ENCODE results near the gene KBTBD4. TPM values are rescaled to one million over a fixed set of nuclear protein-coding genes. Genes with fewer than 3 reads are reported as not detected.
A peak's percentile ranks its signal among the peaks of the same experiment; 100 is the strongest.
"Not testable (repeated sequence)": the region's sequence is repeated elsewhere in the genome, so short reads cannot be mapped to it uniquely, and the experiment has no call there.

KBTBD4 gene
- total RNA-seq, 2 experiments from 2014 or later = 17.2 to 20.3 TPM

GRCh38 chr11:47551086-47551485 is 27.7 kb downstream of the KBTBD4 start:
- ChIA-PET CTCF (interaction anchor here (0.7 to 3.6 kb wide), 10 partner anchors 8 to 54 kb away, joined by 3 to 35 read pairs (median 4); partner anchors contain the start of genes KBTBD4 and NDUFS3), POLR2A (no interaction called here)
- H3K27me3 Mint-ChIP-seq = no peaks in the 10 kb centered on the region
- peaks cover 51% of the 10 kb centered on the region for H3K4me1 Mint-ChIP-seq
- no peaks in the 10 kb centered on the region for H3K9me3 Mint-ChIP-seq
- H3K4me3 Mint-ChIP-seq = peak overlapping the region; percentile 97
- peak overlapping the region; percentile 93 for H3K27ac Mint-ChIP-seq
- H3K36me3 Mint-ChIP-seq (ENCODE audit: low read depth) = peaks cover 32% of the 10 kb centered on the region
- DNase-seq = no peak

DNA sequence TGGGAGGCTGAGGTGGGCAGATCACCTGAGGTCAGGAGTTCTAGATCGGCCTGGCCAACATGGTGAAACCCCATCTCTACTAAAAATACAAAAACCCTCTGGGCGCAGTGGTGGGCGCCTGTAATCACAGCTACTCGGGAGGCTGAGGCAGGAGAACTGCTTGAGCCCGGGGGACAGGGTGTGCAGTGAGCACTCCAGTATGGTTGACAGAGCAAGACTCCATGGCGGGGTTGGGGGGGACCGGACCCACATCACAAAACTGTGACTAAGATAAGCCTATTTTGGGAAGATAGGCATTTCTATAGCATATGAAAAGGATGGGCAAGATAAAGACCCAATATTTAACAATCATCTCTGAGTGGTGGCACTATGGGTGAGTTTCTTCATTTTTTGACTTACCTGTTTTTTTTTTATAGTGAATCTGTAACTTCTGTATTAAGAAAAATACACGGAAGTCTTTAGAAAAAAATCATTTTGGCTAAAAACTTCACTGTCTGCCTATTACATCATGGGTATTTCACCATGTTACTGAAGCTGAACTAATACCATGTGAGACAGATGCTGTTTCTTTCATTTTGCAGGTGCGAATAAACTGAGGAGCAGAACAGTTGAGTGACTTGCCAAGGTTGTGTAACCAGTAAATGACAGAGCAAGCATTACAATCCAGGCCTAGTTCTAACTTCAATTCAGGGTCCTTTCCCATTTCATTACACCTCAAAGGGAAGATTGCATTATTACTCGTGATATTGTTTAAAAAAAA is 28.3 kb downstream of the KBTBD4 start:
- H3K27ac Mint-ChIP-seq = peak overlapping the region; percentile 93
- H3K27me3 Mint-ChIP-seq = no peaks in the 10 kb centered on the region
- no peak for DNase-seq
- peak overlapping the region; percentile 97 for H3K4me3 Mint-ChIP-seq
- peaks cover 51% of the 10 kb centered on the region for H3K4me1 Mint-ChIP-seq
- POLR2A ChIA-PET = no interaction called here
- no peaks in the 10 kb centered on the region for H3K9me3 Mint-ChIP-seq
- CTCF ChIA-PET = interaction anchor here (0.7 to 3.6 kb wide), 7 partner anchors 8 to 27 kb away, joined by 3 to 35 read pairs (median 6); partner anchors contain the start of genes KBTBD4 and NDUFS3
- H3K36me3 Mint-ChIP-seq (ENCODE audit: low read depth) = peaks cover 32% of the 10 kb centered on the region

DNA sequence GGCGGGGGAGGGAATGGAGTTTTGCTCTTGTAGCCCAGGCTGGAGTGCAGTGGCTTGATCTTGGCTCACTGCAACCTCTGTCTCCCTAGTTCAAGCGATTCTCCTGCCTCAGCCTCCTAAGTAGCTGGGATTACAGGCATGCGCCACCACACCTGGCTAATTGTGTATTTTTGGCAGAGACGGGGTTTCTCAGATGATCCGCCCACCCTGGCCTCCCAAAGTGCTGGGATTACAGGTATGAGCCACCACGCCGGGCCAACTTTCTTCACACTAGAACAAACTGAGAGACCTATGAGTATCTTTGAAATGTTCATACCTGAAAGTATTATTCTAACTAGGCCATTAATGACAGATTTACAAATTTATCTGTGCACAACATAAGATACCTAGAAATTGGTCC is 32.5 kb downstream of the KBTBD4 start:
- DNase-seq, H3K27me3 Mint-ChIP-seq, H3K27ac Mint-ChIP-seq, CTCF ChIA-PET, POLR2A ChIA-PET, H3K9me3 Mint-ChIP-seq, H3K4me3 Mint-ChIP-seq: not testable (repeated sequence)
- H3K4me1 Mint-ChIP-seq = peaks cover 49% of the 10 kb centered on the region
- peaks cover 24% of the 10 kb centered on the region for H3K36me3 Mint-ChIP-seq (ENCODE audit: low read depth)

GRCh38 chr11:47545298-47545697 is 33.5 kb downstream of the KBTBD4 start:
- Mint-ChIP-seq H3K27me3 (no peaks in the 10 kb centered on the region), H3K9me3 (no peaks in the 10 kb centered on the region), H3K4me1 (peaks cover 49% of the 10 kb centered on the region), H3K27ac (no peak overlapping the region), H3K4me3 (no peak overlapping the region), H3K36me3 (ENCODE audit: low read depth) (peaks cover 20% of the 10 kb centered on the region)
- no peak for DNase-seq
- ChIA-PET POLR2A (no interaction called here), CTCF (interaction anchor here (0.6 kb wide), 2 partner anchors 16 to 28 kb away, joined by 3 read pairs; no protein-coding TSS in a partner anchor)

- H3K9me3 Mint-ChIP-seq = no peaks in the 10 kb centered on the region
- DNase-seq = no peak
- H3K4me3 Mint-ChIP-seq = no peak overlapping the region
- no peaks in the 10 kb centered on the region for H3K27me3 Mint-ChIP-seq
- peak overlapping the region; percentile 1 for H3K27ac Mint-ChIP-seq
- peaks cover 42% of the 10 kb centered on the region for H3K4me1 Mint-ChIP-seq
- POLR2A ChIA-PET = no interaction called here
- peaks cover 14% of the 10 kb centered on the region for H3K36me3 Mint-ChIP-seq (ENCODE audit: low read depth)
- CTCF ChIA-PET = interaction anchor here (0.6 to 4.1 kb wide), 4 partner anchors 9 to 34 kb away, joined by 4 to 35 read pairs (median 5); partner anchors contain the start of gene CELF1
These were observed 37.7 kb downstream of the KBTBD4 start for GRCh38 chr11:47541070-47541469.

GRCh38 chr11:47539681-47540039 is 39.1 kb downstream of the KBTBD4 start:
- POLR2A ChIA-PET = interaction anchor here (0.9 kb wide), 1 partner anchor 38 kb away, joined by 3 read pairs; no protein-coding TSS in a partner anchor
- Mint-ChIP-seq H3K4me3 (no peak overlapping the region), H3K4me1 (peaks cover 44% of the 10 kb centered on the region), H3K27me3 (no peaks in the 10 kb centered on the region), H3K27ac (no peak overlapping the region), H3K9me3 (no peaks in the 10 kb centered on the region), H3K36me3 (ENCODE audit: low read depth) (peaks cover 18% of the 10 kb centered on the region)
- CTCF ChIA-PET = interaction anchor here (0.6 to 4.1 kb wide), 4 partner anchors 8 to 124 kb away, joined by 3 to 35 read pairs (median 4); partner anchors contain the start of gene CELF1
- no peak for DNase-seq

- no peaks in the 10 kb centered on the region for H3K27me3 Mint-ChIP-seq
- POLR2A ChIA-PET = interaction anchor here (0.6 to 0.7 kb wide), 2 partner anchors 28 to 897 kb away, joined by 3 to 4 read pairs; no protein-coding TSS in a partner anchor
- CTCF ChIA-PET = interaction anchor here (0.6 to 4.1 kb wide), 6 partner anchors 11 to 148 kb away, joined by 3 to 35 read pairs (median 3); partner anchors contain the start of gene CELF1
- H3K4me1 Mint-ChIP-seq = peaks cover 39% of the 10 kb centered on the region
- H3K27ac Mint-ChIP-seq = peak overlapping the region; percentile 69
- peaks cover 18% of the 10 kb centered on the region for H3K36me3 Mint-ChIP-seq (ENCODE audit: low read depth)
- H3K4me3 Mint-ChIP-seq = no peak overlapping the region
- H3K9me3 Mint-ChIP-seq = no peaks in the 10 kb centered on the region
- no peak for DNase-seq
These were observed 39.8 kb downstream of the KBTBD4 start for GRCh38 chr11:47538741-47539565.

- no peak overlapping the region for H3K4me3 Mint-ChIP-seq
These were observed 41.9 kb downstream of the KBTBD4 start for GRCh38 chr11:47536915-47537314.

DNA sequence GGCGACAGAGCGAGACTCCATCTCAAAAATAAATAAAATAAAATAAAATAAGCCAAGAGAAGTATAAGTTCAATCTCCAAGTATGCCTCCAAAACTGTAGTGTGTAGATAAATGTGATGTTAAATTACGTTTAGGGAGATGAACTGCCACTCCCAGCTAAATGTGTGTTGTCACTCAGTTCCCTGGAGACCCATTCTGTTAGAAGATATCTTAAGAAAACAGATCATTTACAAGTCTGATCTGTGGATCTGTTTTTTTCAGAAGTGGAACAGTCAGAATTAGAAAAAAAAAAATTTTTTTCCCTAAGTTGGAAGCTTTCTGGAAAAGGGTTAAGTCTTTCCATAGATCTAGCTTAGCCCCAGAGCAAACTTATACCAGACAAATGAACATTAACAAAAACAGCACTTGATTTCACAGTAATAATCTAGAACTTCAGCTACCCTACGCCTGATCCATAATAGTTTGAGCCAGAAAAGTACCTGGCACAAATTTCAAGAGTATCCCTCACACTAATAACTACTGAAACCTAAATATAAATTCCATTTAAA is 44.0 kb downstream of the KBTBD4 start:
- POLR2A ChIA-PET = interaction anchor here (0.7 kb wide), 1 partner anchor 43 kb away, joined by 3 read pairs; no protein-coding TSS in a partner anchor
- peaks cover 24% of the 10 kb centered on the region for H3K4me1 Mint-ChIP-seq

More at GRCh38 chr11:47536915-47537314, 41.9 kb downstream of the KBTBD4 start:
- no peak overlapping the region for H3K27ac Mint-ChIP-seq
- peaks cover 20% of the 10 kb centered on the region for H3K36me3 Mint-ChIP-seq (ENCODE audit: low read depth)
- H3K27me3 Mint-ChIP-seq = no peaks in the 10 kb centered on the region
- H3K9me3 Mint-ChIP-seq = no peaks in the 10 kb centered on the region
- H3K4me1 Mint-ChIP-seq = peaks cover 36% of the 10 kb centered on the region
- ChIA-PET POLR2A (no interaction called here), CTCF (interaction anchor here (0.6 to 4.1 kb wide), 10 partner anchors 9 to 96 kb away, joined by 3 to 35 read pairs (median 3); partner anchors contain the start of gene CELF1)
- DNase-seq = no peak

DNA sequence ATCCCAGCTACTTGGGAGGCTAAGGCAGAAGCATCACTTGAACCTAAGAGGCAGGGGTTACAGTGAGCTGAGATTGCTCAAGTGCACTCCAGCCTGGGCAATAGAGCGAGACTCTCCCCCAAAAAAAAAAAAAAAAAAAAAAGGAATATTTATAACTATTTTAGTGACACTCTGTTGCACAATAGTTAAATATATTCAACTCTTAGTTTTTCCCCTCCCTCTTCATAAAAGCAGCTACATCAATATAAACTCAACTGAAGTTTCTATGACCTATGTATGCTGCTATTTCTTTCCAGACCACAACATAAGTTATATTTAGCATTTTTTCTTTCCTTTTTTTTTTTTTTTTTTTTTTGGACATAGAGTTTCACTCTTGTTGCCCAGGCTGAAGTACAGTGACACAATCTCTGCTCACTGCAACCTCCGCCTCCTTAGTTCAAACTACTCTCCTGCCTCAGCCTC is 45.0 kb downstream of the KBTBD4 start:
- Mint-ChIP-seq H3K36me3 (ENCODE audit: low read depth) (peaks cover 15% of the 10 kb centered on the region), H3K27me3 (no peaks in the 10 kb centered on the region), H3K4me3 (no peak overlapping the region), H3K9me3 (no peaks in the 10 kb centered on the region), H3K27ac (no peak overlapping the region), H3K4me1 (peaks cover 14% of the 10 kb centered on the region)
- ChIA-PET CTCF (interaction anchor here (0.5 to 4.0 kb wide), 4 partner anchors 12 to 24 kb away, joined by 4 to 16 read pairs (median 6); partner anchors contain the start of gene CELF1), POLR2A (no interaction called here)
- DNase-seq = no peak

More for the DNA sequence above, 44.0 kb downstream of the KBTBD4 start:
- CTCF ChIA-PET = interaction anchor here (0.9 to 4.0 kb wide), 4 partner anchors 16 to 25 kb away, joined by 3 to 16 read pairs (median 6); partner anchors contain the start of gene CELF1
- DNase-seq = no peak
- Mint-ChIP-seq H3K9me3 (no peaks in the 10 kb centered on the region), H3K4me3 (no peak overlapping the region), H3K36me3 (ENCODE audit: low read depth) (peaks cover 17% of the 10 kb centered on the region), H3K27me3 (no peaks in the 10 kb centered on the region), H3K27ac (no peak overlapping the region)

- CTCF ChIA-PET = interaction anchor here (1.1 to 4.0 kb wide), 5 partner anchors 8 to 21 kb away, joined by 3 to 16 read pairs (median 4); partner anchors contain the start of gene CELF1
- Mint-ChIP-seq H3K4me1 (peaks cover 15% of the 10 kb centered on the region), H3K27ac (no peak overlapping the region)
These were observed 46.1 kb downstream of the KBTBD4 start for GRCh38 chr11:47532597-47533213.

More at GRCh38 chr11:47532597-47533213, 46.1 kb downstream of the KBTBD4 start:
- no peaks in the 10 kb centered on the region for H3K9me3 Mint-ChIP-seq
- no peaks in the 10 kb centered on the region for H3K27me3 Mint-ChIP-seq
- H3K36me3 Mint-ChIP-seq (ENCODE audit: low read depth) = peaks cover 13% of the 10 kb centered on the region
- DNase-seq = no peak
- no peak overlapping the region for H3K4me3 Mint-ChIP-seq
- POLR2A ChIA-PET = interaction anchor here (0.6 kb wide), 1 partner anchor 19 kb away, joined by 6 read pairs; no protein-coding TSS in a partner anchor
